NCI-H2107 treated with DMSO at 0.1 percent for 48 hours (cell line): Measurements from ENCODE around the gene RYK.

Experiments used
- DNase-seq: peaks from one replicate; lab custom pipeline; 2025; ENCODE audit not compliant: unreplicated experiment; lab: John Stamatoyannopoulos, UW

RYK gene

DNA sequence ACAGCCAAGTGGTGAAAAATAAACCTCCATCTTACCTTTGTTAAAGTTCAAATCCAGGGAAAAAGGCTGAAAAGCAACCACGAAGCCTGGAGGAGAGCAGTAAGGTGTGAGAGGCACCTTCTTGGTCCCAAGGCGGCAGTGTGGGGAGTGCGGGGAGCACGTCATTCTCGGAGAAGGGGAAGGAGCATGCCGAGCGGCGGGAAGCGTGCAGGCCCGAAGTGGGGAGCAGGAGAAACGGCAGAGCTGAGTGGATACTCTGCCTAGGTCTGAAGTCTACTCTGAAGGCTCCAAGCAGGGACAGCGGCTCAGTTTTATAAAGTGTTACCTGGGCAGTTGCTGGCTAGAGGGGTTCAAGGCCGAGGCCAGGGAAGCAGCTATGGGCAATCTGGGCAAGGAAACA, 96.9 kb downstream of the RYK start:
- no peak for DNase-seq

DNA sequence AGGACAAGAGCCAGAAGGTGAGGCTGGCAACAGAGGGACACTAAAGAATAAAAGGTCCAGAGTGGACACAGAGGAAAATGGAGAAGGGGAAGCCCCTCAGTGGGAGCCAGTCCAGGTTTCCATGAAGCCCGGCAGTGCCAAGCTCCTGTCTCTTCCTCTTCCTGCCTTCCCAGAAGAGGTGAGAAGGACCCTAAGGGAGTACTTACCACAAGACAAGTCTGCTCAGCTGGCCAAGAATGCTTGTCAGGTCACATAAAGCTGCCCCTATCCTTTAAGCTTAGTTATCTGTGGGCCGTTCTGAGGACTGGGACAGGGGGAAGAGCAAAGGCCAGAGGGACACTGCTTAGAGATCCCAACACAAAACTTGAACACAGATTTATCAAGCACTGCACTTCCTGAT, 100.2 kb downstream of the RYK start:
- DNase-seq: no peak

DNA sequence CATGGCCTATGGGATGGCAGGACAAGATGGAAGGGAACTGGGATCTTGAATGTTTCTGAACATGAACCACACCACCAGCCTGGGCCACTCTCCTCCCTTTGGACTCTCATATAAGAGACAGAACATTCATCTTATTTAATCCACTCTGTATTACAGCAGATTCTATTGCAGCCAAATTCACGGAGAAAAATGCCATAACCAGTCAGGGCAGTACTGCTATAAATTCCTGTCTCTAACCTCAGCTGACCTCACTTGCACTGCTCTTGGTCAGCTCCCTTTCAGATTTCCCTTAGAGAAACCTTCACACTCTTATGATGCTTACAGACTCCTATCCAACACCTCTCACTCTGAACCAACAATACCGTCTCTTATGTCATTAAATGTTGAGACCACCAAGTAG, 101.4 kb downstream of the RYK start:
- DNase-seq: no peak

DNA sequence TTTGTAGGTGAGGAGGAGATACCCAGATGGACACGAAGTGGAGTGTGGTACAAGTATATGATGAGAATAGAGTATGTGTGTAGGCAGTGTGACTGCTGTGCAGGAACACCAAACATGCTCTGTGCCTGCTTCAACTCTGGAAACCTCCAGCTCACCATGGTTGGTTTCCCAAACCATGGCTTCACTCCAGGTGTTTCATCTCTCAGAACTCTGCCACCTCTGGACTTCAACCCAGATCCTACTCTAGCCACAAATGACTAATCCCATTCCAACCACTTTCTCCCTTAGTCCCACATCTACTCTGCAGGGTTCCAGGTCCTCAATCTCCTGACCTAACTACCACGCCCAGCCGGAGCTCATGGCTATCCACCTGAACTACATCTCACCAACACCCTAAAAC, 102.1 kb downstream of the RYK start:
- DNase-seq: no peak

DNA sequence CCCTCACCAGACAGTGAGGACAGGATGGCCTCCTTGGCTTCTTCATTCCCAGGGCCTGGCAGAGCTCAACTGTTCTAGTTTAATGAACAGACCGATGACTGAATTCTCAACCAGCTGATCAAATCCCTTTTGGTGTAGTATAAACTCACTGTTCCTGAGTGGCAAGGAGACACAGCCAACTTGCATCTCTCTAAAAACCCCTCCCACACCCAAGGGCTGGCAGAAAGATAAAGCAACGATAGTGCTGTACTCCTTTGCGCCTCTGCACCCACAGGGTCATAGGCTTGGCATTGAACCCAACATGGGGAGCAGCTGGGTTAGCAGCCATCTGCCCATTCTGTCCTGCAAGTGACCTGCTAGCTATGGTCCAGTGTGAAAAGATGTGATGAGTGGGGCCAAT, 103.2 kb downstream of the RYK start:
- DNase-seq: no peak

DNA sequence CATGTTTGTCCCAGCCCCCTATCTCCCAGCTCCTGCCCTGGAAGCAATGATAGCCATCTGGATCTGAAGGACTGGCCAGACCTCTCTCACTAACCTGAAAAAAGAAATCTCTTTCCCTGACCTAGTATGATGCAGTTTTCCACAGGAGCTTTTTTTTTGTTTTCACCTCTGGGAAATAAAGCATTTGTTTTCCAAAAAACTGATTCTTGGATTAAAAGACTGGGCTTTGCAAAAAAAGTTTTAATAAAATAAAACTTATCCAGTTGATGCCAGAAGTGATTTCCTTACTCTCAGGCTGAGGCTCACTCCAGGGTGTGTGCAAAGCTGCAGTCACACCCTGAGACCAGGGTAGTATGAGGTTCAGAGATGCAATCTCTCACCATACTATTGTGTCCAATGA, 104.0 kb downstream of the RYK start:
- DNase-seq: no peak

DNA sequence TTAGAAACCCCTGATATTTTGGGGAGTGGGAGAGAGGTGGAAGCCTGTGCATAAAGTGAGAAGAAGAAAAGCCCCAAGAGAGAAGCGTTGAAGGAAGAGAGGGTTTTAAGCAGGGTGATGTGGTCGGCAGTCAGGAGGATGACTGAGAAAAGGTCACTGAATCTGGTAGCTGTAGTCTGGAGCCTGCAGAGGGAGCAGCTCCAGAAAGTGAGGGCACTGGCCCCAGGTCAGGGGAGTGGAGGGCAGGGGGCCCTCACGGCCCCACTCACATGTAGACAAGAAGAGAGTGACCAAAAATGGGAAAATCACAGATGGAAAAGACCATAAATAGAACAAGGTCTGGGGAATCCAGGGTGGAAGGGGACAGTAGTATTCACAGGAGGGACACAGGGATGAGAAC, 105.5 kb downstream of the RYK start:
- DNase-seq: no peak

DNA sequence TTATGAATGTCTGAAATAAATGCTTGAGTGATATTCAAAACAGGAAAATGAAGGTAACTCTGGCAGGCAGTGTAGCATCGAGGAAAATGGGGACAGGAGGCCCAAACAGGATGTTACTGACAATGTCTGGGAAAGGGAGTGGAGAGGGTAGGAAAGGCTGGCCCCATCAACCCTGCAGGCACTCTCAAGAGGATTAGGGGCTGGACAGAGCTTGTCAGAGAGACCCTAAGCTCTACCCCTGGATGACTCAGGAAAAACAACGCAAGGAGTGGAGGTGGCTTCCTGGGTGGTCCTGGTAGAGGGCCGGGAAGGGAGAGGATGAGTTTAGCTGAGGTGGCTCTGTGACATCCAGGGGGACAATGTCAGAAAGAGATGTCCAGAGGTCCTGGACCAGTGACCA, 106.0 kb downstream of the RYK start:
- no peak for DNase-seq

DNA sequence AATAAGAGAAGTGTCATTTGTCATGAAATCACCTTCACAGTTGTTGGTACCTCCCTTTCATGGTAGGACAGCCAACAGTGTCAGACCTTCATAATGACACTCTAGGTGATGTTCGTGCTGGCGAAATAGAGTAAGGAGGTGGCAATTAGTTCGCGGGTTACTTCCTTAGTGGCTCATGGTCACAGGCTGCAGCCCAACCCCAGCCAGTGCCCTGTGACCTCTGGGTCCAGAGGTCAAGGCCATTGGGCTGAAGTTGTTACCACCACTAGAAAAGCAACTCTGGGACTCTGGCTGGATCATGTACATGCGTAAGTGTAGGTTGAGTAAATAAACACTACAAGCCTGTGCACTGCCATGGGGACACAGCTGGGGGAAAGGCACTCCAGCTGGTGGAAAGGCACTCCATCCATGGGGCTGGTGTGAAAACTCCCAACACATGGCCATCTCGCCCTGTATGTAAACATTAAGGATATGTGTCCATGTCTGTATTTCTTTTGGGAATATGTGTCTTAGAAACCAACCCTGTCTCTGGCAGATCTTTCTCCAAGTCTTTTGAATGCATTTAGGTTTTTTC, 106.7 kb downstream of the RYK start:
- DNase-seq: no peak

DNA sequence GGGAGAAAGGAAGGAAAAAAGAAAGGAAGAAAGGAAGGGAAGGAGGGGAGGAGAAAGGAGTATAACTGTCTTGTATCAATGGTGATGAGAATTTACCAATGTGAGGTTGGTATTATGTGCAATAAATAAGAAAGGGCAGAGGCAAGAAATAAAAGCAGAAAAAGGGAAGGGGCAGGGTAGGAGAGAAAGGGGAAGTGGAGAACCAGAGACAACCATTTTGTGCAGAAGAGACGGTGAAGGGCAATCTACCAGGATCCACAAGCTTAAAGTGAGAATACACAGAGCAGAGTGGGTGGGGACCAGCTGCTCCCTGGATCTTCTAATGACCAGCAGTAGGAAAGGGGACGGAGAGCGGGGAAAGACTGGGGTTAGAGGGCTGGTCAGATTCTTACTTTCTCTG, 114.1 kb downstream of the RYK start:
- DNase-seq: no peak

DNA sequence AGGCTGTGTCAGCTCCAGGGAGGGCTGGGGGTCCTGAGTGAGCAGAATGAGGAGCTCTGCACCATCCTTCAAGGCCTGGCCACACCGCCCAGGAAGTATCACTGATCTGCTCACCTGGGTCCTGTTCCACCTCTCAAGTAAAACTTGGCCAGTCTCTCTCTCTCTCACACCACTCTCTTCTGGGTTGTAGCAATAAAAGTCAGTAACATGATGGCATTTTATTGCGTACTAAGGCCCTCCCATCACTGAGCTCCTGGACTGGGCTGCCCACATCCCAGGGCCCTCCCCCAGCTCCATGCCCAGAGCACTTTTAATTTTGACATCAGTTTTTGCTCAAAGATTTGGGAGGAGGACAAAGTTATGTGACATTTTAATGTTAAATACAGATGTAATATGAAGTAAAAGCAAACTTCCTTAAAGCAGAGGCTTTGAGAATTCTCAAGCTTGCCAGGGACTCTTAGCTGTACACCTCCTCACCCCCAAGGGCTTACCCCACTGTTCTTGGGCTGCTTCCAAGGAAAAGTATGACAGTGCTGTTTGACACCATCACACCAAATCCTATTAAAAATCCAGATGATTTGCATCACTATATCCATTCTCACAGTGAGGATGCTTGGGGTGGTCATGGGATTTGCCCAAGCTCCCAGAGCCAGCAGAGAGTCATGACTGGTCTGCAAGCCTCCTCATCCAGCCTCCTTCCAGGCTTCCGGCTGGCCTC, 115.8 kb downstream of the RYK start:
- DNase-seq: no peak

DNA sequence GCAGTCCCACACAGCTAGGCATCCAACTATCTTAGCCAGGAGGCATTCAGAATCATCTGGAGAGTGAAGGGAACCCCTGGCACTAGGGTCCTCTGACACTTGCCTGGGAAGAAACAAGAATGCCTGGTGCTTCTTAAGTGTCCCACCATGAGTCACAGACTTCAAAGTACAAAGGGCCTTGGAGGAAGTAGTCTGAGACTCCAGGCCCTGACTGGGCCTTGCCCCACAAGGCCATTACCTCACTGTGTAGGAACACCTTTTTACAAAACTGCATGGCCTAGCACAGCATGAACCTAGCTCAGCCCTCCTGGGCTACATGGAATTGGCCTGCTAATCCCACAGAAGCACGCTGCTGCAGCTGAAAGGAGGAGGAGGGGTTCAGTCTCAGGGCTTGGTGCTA, 116.4 kb downstream of the RYK start:
- no peak for DNase-seq

DNA sequence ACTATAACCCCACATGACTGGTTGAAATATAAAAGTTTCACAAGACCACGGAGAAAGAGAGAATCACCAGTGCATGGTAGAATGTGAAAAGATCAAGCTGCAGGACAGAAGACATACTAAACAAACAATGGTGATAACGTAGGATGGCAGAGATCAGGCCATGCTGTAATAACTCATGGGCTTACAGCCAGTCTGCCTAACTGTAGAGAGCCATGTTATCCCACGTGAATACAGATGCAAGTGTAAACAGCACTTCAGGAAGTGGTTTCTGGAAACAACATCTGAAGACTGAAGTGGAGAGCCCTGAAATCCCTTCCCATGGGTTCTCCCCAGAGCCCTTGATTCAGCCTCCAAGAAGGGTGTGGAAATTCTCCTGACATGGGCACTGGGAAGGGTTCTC, 117.7 kb downstream of the RYK start:
- DNase-seq: no peak

DNA sequence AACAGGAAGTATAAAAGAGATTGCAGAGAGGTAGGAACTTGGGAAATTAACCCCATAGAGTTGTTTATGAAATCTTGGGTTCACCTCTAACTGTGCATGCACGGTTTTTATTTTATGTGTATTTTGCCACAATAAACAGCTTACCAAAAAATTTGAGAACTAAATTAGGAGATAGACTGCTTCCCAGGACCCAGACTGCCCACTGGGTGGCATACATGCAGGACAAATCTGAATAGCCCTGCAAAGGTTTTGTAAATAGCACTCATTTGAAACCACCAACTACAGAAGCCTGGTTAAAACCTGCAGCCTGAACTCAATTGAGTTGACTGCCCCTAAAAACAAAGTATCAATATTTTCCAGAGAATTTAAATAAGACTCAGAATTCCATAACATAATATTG, 124.5 kb downstream of the RYK start:
- no peak for DNase-seq

DNA sequence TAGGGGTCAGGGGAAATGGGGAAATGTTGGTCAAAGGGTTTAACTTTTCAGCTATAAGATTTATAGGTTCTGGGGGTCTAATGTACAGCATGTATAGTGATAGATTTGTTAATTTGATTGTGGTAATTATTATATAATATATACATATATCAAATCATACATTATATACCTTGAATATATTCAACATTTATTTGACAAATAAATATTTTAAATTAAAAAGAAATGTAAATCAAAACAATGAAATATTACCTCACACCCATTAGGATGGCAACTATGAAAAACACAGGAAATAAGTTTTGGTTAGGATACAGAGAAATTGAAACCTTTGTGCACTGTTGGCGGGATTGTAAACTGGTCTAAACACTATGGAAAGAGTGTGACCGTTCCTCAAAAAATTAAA, 135.9 kb downstream of the RYK start:
- DNase-seq: no peak

DNA sequence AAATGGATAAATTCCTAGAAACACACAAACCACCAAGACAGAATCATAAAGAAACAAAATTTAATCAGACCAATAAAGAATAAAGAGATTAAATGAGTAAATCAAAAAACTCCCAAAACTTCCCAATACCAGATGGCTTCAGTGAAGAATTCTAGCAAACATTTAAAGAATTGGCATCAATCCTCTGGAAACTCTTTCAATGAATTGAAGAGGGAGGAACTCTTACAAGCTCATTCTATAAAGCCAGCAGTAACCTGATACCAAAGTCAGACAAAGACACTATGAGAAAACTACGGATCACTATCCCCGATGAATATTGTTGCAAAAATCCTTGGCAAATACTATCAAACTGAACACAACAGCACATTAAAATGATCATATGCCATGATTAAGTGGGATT, 139.0 kb downstream of the RYK start:
- DNase-seq: no peak

DNA sequence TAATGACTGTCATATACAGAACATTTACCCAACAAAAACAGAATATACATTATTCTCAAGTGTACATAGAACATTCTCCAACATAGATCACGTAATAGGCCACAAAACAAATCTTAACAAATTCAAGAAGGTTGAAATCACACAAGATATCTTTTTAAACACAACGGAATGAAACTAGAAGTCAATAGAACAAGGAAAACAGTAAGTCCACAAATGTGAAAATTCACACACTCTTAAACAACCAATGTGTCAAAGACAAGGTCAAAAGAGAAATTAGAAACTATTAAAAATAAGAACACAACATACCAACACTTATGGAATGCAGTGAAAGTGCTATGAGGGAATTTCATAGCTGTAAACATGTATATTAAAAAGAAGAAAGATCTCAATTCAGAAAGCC, 139.7 kb downstream of the RYK start:
- no peak for DNase-seq
